H1 (cell line): ENCODE results near the gene AGER. TPM values are rescaled to one million over a fixed set of nuclear protein-coding genes. Genes with fewer than 3 reads are reported as not detected.

Source experiments
- EGR1 ChIP-seq: IDR thresholded peaks from 2 replicates; pipeline ENCODE4 v1.6.1; 2011; ENCODE audit warnings: low read depth, low read length, borderline replicate concordance
- SP1 ChIP-seq: IDR thresholded peaks from 2 replicates; pipeline ENCODE4 v1.6.1; 2011; ENCODE audit warnings: low read depth, low read length
- polyA plus RNA-seq, 7 experiments: library from polyadenylated mRNA; depleted of rRNA in 3 of 7; stranded (reverse) in 5 of 7; unstranded in 2 of 7; fragments of >200 nt in 5 of 7; fragments of 200-250 nt in 2 of 7; gene quantifications; 1 replicate in 5 of 7; 2 replicates in 1 of 7; 4 replicates in 1 of 7; pipeline versions ENCODE4 v1.2.1 to v1.2.3, GENCODE V29; 2011 to 2013; ENCODE audit warnings: missing spikeins in 2 of 7, mixed read lengths in 2 of 7
- total RNA-seq: library from RNA; stranded (reverse); fragmentation: NEBNext Ultra II Directional; extraction: Animal tissue kit (Norgen Biotek cat#: 25700); gene quantifications from 2 replicates; pipeline ENCODE4 v1.2.1, GENCODE V29; 2021
- TF ChIP-seq, protein P1 (sequence below): fragments of 300-600 bp; sonication (generic); IDR thresholded peaks from 2 replicates; pipeline ENCODE4 v1.7.1; 2012; ENCODE audit warnings: low read length, moderate library complexity, mild to moderate bottlenecking, inconsistent platforms; ENCODE audit not compliant: insufficient replicate concordance

Gene AGER
- total and polyA plus RNA-seq, 2 of the 8 experiments (the other 6 are each of a cell fraction or from before 2014, with no cell fraction given), result 3.8 to 10.9 TPM

DNA sequence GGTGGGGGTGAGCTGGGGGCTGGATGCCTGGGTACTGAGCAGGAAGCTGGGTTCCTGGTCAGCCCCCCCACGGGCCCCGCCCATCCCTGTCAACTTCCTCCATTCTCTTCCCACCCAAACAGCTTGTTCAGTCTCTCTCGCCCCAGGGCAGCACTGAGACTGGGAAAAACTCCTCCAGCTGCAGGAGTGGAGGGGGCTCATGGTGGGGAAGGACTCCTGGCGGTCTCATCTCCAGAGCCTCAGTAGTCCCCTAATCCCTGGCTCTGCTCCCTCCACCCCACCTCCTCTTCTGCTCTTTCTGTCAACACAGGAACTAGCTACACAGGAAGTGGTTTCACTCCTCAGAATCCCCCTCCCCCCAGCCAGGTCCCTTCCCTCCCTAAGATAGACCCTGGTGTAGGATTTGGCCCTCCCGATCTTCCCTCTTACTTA lies 8.6 kb upstream of the AGER start, which contains the start of gene GPSM3 (continued):
- TF ChIP-seq, protein P1, sequence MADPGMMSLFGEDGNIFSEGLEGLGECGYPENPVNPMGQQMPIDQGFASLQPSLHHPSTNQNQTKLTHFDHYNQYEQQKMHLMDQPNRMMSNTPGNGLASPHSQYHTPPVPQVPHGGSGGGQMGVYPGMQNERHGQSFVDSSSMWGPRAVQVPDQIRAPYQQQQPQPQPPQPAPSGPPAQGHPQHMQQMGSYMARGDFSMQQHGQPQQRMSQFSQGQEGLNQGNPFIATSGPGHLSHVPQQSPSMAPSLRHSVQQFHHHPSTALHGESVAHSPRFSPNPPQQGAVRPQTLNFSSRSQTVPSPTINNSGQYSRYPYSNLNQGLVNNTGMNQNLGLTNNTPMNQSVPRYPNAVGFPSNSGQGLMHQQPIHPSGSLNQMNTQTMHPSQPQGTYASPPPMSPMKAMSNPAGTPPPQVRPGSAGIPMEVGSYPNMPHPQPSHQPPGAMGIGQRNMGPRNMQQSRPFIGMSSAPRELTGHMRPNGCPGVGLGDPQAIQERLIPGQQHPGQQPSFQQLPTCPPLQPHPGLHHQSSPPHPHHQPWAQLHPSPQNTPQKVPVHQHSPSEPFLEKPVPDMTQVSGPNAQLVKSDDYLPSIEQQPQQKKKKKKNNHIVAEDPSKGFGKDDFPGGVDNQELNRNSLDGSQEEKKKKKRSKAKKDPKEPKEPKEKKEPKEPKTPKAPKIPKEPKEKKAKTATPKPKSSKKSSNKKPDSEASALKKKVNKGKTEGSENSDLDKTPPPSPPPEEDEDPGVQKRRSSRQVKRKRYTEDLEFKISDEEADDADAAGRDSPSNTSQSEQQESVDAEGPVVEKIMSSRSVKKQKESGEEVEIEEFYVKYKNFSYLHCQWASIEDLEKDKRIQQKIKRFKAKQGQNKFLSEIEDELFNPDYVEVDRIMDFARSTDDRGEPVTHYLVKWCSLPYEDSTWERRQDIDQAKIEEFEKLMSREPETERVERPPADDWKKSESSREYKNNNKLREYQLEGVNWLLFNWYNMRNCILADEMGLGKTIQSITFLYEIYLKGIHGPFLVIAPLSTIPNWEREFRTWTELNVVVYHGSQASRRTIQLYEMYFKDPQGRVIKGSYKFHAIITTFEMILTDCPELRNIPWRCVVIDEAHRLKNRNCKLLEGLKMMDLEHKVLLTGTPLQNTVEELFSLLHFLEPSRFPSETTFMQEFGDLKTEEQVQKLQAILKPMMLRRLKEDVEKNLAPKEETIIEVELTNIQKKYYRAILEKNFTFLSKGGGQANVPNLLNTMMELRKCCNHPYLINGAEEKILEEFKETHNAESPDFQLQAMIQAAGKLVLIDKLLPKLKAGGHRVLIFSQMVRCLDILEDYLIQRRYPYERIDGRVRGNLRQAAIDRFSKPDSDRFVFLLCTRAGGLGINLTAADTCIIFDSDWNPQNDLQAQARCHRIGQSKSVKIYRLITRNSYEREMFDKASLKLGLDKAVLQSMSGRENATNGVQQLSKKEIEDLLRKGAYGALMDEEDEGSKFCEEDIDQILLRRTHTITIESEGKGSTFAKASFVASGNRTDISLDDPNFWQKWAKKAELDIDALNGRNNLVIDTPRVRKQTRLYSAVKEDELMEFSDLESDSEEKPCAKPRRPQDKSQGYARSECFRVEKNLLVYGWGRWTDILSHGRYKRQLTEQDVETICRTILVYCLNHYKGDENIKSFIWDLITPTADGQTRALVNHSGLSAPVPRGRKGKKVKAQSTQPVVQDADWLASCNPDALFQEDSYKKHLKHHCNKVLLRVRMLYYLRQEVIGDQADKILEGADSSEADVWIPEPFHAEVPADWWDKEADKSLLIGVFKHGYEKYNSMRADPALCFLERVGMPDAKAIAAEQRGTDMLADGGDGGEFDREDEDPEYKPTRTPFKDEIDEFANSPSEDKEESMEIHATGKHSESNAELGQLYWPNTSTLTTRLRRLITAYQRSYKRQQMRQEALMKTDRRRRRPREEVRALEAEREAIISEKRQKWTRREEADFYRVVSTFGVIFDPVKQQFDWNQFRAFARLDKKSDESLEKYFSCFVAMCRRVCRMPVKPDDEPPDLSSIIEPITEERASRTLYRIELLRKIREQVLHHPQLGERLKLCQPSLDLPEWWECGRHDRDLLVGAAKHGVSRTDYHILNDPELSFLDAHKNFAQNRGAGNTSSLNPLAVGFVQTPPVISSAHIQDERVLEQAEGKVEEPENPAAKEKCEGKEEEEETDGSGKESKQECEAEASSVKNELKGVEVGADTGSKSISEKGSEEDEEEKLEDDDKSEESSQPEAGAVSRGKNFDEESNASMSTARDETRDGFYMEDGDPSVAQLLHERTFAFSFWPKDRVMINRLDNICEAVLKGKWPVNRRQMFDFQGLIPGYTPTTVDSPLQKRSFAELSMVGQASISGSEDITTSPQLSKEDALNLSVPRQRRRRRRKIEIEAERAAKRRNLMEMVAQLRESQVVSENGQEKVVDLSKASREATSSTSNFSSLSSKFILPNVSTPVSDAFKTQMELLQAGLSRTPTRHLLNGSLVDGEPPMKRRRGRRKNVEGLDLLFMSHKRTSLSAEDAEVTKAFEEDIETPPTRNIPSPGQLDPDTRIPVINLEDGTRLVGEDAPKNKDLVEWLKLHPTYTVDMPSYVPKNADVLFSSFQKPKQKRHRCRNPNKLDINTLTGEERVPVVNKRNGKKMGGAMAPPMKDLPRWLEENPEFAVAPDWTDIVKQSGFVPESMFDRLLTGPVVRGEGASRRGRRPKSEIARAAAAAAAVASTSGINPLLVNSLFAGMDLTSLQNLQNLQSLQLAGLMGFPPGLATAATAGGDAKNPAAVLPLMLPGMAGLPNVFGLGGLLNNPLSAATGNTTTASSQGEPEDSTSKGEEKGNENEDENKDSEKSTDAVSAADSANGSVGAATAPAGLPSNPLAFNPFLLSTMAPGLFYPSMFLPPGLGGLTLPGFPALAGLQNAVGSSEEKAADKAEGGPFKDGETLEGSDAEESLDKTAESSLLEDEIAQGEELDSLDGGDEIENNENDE, result no peak
- TF ChIP-seq SP1 (peak; percentile 79), EGR1 (peak; percentile 35; the same call in 1 of the 2 replicates)
